HCT116 (cell line): ENCODE results near the gene ZC3HAV1. TPM values are rescaled to one million over a fixed set of nuclear protein-coding genes. Genes with fewer than 3 reads are reported as not detected.

Experiments used
- ATAC-seq: fragments of 200-7000 bp; cut with Tn5 transposase; 2 replicates; pipeline ENCODE4 v1.9.1; 2020; ENCODE audit warnings: mild to moderate bottlenecking, moderate library complexity
- BruUV-seq: library from RNA; stranded (reverse); fragments of 400-500 nt; replicated peaks from 2 replicates; lab custom pipeline; 2021; lab: Mats Ljungman, UMichigan
- CTCF ChIA-PET: fragments of 300-600 bp; sonication (Branson Sonifier 250); formaldehyde crosslinking; loops from one replicate; lab custom pipeline; 2021; ENCODE audit warnings: antibody characterized with exemption; lab: Charles Lee
- POLR2A ChIA-PET: fragments of 300-600, 350-600 bp; sonication (Branson Sonifier 250); formaldehyde crosslinking; loops from one replicate; lab custom pipeline; 2021; ENCODE audit warnings: antibody characterized with exemption; lab: Charles Lee
- RAD21 ChIA-PET, 2 experiments: fragments of 300-600 bp; sonication (Branson Sonifier 250); formaldehyde crosslinking; loops; one replicate each; lab custom pipeline; 2023; ENCODE audit warnings: low total read pairs in 2 of 2; ENCODE audit not compliant: uncharacterized antibody in 2 of 2, unreplicated experiment in 2 of 2, low non-redundant PET in 1 of 2; lab: Charles Lee
- DNase-seq: peaks from one replicate; pipeline ENCODE4 v3.0.0-alpha.2; 2010; ENCODE audit warnings: low read depth, low spot score
- H2AFZ ChIP-seq: fragments of 200-600 bp; shearing (Covaris generic), sonication (generic); 2 replicates; pipeline ENCODE4 v1.6.1; 2017; ENCODE audit warnings: low read depth, mixed run types, mixed read lengths, antibody characterized with exemption, low read length; ENCODE audit not compliant: poor library complexity, severe bottlenecking
- H3K27ac ChIP-seq: 2 replicates; pipeline ENCODE4 v1.5.1; 2012; ENCODE audit warnings: low read depth, low read length
- H3K27me3 ChIP-seq: fragments of 200-600 bp; sonication (generic); 2 replicates; pipeline ENCODE4 v1.6.1; 2016; ENCODE audit warnings: mixed run types, low read length, mixed read lengths; ENCODE audit not compliant: insufficient read depth
- H3K36me3 ChIP-seq, 2 experiments: fragments of 200-500 bp in 1 of 2; fragments of 200-600 bp in 1 of 2; sonication (Bioruptor generic) in 1 of 2; sonication (generic) in 1 of 2; 2 replicates each; pipeline versions ENCODE4 v1.5.1 to v1.6.1; 2014 to 2016; ENCODE audit warnings: low read length in 2 of 2, inconsistent platforms in 1 of 2, mixed read lengths in 1 of 2, mixed run types in 1 of 2; ENCODE audit not compliant: insufficient read depth in 2 of 2, control insufficient read depth in 1 of 2
- H3K4me1 ChIP-seq, 2 experiments: fragments of 200-600 bp in 1 of 2; sonication (generic) in 1 of 2; 2 replicates each; pipeline versions ENCODE4 v1.5.1 to v1.6.1; 2012 to 2017; ENCODE audit warnings: low read length in 2 of 2, inconsistent platforms in 1 of 2, mild to moderate bottlenecking in 1 of 2, mixed read lengths in 1 of 2, mixed run types in 1 of 2, moderate library complexity in 1 of 2; ENCODE audit not compliant: insufficient read depth in 2 of 2, control insufficient read depth in 1 of 2
- H3K4me2 ChIP-seq: fragments of 200-600 bp; sonication (generic); 2 replicates; pipeline ENCODE4 v1.6.1; 2017; ENCODE audit warnings: mixed run types, low read length, mixed read lengths
- H3K4me3 ChIP-seq, 2 experiments: fragments of 200-600 bp in 1 of 2; sonication (generic) in 1 of 2; replicated peaks in 1 of 2; 2 replicates each; pipeline ENCODE4 v1.5.1; 2011 to 2016; ENCODE audit warnings: low read length in 2 of 2, control low read depth in 1 of 2, low read depth in 1 of 2, mild to moderate bottlenecking in 1 of 2, mixed read lengths in 1 of 2, mixed run types in 1 of 2
- H3K79me2 ChIP-seq: fragments of 200-600 bp; sonication (generic); 2 replicates; pipeline ENCODE4 v1.6.1; 2017; ENCODE audit warnings: mild to moderate bottlenecking, mixed run types, low read length, moderate library complexity, mixed read lengths; ENCODE audit not compliant: insufficient read depth
- H3K9ac ChIP-seq: fragments of 200-600 bp; sonication (generic); 2 replicates; pipeline ENCODE4 v1.6.1; 2016; ENCODE audit warnings: low read length, mixed read lengths
- H3K9me2 ChIP-seq: fragments of 200-600 bp; sonication (generic), shearing (Covaris generic); 2 replicates; pipeline ENCODE4 v1.6.1; 2017; ENCODE audit warnings: mixed run types, mild to moderate bottlenecking, moderate library complexity; ENCODE audit not compliant: insufficient read depth
- H3K9me3 ChIP-seq, 2 experiments: fragments of 200-500 bp in 1 of 2; fragments of 200-600 bp in 1 of 2; sonication (Bioruptor generic) in 1 of 2; sonication (generic) in 1 of 2; 2 replicates each; pipeline ENCODE4 v1.6.1; 2014 to 2017; ENCODE audit warnings: low read length in 2 of 2, mixed read lengths in 2 of 2, inconsistent platforms in 1 of 2, low read depth in 1 of 2, mild to moderate bottlenecking in 1 of 2, mixed run types in 1 of 2, moderate library complexity in 1 of 2; ENCODE audit not compliant: control insufficient read depth in 1 of 2, insufficient read depth in 1 of 2
- H4K20me1 ChIP-seq: fragments of 200-600 bp; sonication (generic), shearing (Covaris generic); 2 replicates; pipeline ENCODE4 v1.6.1; 2017; ENCODE audit warnings: mixed run types, mild to moderate bottlenecking, moderate library complexity; ENCODE audit not compliant: insufficient read depth
- CEBPB ChIP-seq: IDR thresholded peaks from 2 replicates; pipeline ENCODE4 v1.6.1; 2012; ENCODE audit warnings: low read depth
- EGR1 ChIP-seq: IDR thresholded peaks from 2 replicates; pipeline ENCODE4 v1.6.1; 2012; ENCODE audit warnings: low read depth
- ELF1 ChIP-seq: IDR thresholded peaks from 2 replicates; pipeline ENCODE4 v1.6.1; 2012; ENCODE audit warnings: low read depth, borderline replicate concordance
- EZH2 ChIP-seq: fragments of 200-600 bp; sonication (generic); IDR thresholded peaks from 2 replicates; pipeline ENCODE4 v1.6.1; 2017; ENCODE audit warnings: antibody characterized with exemption, mixed run types
- FOSL1 ChIP-seq: IDR thresholded peaks from 2 replicates; pipeline ENCODE4 v1.6.1; 2012; ENCODE audit warnings: low read depth
- POLR2AphosphoS5 ChIP-seq: IDR thresholded peaks from 2 replicates; pipeline ENCODE4 v1.6.1; 2011; ENCODE audit warnings: mild to moderate bottlenecking, low read depth, low read length, moderate library complexity
- intact Hi-C: fragments of 100-400 bp; cut with micrococcal nuclease; formaldehyde crosslinking; loops from 2 replicates; pipeline ENCODE4 v1.10.0; 2022
- total RNA-seq: library from RNA; stranded (reverse); gene quantifications from one replicate; pipeline ENCODE4 v1.2.1, GENCODE V29; 2021; ENCODE audit not compliant: unreplicated experiment
- TF ChIP-seq, protein P1 (sequence below): IDR thresholded peaks from 2 replicates; pipeline ENCODE4 v1.6.1; 2012
- TF ChIP-seq, protein P2 (sequence below): IDR thresholded peaks from 2 replicates; pipeline ENCODE4 v1.6.1; 2011; ENCODE audit warnings: mild to moderate bottlenecking, low read length, moderate library complexity; ENCODE audit not compliant: insufficient replicate concordance; ENCODE audit errors: extremely low read depth
- TF ChIP-seq, protein P3 (sequence below): IDR thresholded peaks from 2 replicates; pipeline ENCODE4 v1.6.1; 2012
- TF ChIP-seq, protein P4 (sequence below): IDR thresholded peaks from 2 replicates; pipeline ENCODE4 v1.6.1; 2012; ENCODE audit warnings: low read depth

ZC3HAV1 gene
- total RNA-seq, 1 experiment from 2014 or later, result 23.7 TPM

DNA sequence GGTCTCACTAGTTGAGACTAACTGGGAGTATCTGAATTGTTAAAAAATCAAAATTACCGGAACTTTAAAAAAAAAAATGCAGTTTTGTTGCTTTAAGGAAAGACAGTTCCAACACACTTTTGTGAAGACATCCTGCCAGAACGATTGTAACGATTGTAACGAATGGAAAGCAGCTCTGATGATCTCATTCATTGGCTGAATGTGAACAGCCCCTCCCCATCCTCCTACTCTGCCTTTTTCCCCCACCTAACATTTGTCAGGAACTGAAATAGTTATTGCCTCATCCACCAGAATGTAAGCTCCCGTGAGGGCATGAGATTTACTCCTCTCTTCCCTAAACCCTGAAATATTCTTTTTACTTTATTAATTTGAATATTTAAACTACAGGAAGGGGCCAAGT lies 50.6 kb downstream of the ZC3HAV1 start:
- no peak overlapping the region for H3K4me3 ChIP-seq
- no peak overlapping the region for H3K4me2 ChIP-seq
- POLR2A ChIA-PET, result no interaction called here
- H3K36me3 ChIP-seq, result peaks cover 14 to 17% of the 10 kb centered on the region in 2 experiments; a peak in 3 of 4 replicates
- intact Hi-C loops, result no loop called here
- no peaks in the 10 kb centered on the region for H3K79me2 ChIP-seq
- no peaks in the 10 kb centered on the region for H4K20me1 ChIP-seq
- no peaks in the 10 kb centered on the region for H3K4me1 ChIP-seq
- no peaks in the 10 kb centered on the region for H3K9me2 ChIP-seq
- H3K27me3 ChIP-seq, result no peaks in the 10 kb centered on the region
- no peak overlapping the region for H3K9ac ChIP-seq
- DNase-seq, result no peak
- CTCF ChIA-PET, result interaction anchor here (0.7 kb wide), 1 partner anchor 16 kb away, joined by 4 read pairs; no protein-coding TSS in a partner anchor
- no peaks in the 10 kb centered on the region for H3K9me3 ChIP-seq
- H2AFZ ChIP-seq, result no peak overlapping the region
- no TSS peak for BruUV-seq
- no peak overlapping the region for H3K27ac ChIP-seq
- TF ChIP-seq, protein P1, sequence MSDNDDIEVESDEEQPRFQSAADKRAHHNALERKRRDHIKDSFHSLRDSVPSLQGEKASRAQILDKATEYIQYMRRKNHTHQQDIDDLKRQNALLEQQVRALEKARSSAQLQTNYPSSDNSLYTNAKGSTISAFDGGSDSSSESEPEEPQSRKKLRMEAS, result no peak
- TF ChIP-seq, protein P2, sequence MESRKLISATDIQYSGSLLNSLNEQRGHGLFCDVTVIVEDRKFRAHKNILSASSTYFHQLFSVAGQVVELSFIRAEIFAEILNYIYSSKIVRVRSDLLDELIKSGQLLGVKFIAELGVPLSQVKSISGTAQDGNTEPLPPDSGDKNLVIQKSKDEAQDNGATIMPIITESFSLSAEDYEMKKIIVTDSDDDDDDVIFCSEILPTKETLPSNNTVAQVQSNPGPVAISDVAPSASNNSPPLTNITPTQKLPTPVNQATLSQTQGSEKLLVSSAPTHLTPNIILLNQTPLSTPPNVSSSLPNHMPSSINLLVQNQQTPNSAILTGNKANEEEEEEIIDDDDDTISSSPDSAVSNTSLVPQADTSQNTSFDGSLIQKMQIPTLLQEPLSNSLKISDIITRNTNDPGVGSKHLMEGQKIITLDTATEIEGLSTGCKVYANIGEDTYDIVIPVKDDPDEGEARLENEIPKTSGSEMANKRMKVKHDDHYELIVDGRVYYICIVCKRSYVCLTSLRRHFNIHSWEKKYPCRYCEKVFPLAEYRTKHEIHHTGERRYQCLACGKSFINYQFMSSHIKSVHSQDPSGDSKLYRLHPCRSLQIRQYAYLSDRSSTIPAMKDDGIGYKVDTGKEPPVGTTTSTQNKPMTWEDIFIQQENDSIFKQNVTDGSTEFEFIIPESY, result no peak
- TF ChIP-seq CEBPB, result no peak
- no peak for TF ChIP-seq ELF1
- TF ChIP-seq, protein P3, sequence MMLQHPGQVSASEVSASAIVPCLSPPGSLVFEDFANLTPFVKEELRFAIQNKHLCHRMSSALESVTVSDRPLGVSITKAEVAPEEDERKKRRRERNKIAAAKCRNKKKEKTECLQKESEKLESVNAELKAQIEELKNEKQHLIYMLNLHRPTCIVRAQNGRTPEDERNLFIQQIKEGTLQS, result no peak
- TF ChIP-seq EGR1, result no peak
- TF ChIP-seq, protein P4, sequence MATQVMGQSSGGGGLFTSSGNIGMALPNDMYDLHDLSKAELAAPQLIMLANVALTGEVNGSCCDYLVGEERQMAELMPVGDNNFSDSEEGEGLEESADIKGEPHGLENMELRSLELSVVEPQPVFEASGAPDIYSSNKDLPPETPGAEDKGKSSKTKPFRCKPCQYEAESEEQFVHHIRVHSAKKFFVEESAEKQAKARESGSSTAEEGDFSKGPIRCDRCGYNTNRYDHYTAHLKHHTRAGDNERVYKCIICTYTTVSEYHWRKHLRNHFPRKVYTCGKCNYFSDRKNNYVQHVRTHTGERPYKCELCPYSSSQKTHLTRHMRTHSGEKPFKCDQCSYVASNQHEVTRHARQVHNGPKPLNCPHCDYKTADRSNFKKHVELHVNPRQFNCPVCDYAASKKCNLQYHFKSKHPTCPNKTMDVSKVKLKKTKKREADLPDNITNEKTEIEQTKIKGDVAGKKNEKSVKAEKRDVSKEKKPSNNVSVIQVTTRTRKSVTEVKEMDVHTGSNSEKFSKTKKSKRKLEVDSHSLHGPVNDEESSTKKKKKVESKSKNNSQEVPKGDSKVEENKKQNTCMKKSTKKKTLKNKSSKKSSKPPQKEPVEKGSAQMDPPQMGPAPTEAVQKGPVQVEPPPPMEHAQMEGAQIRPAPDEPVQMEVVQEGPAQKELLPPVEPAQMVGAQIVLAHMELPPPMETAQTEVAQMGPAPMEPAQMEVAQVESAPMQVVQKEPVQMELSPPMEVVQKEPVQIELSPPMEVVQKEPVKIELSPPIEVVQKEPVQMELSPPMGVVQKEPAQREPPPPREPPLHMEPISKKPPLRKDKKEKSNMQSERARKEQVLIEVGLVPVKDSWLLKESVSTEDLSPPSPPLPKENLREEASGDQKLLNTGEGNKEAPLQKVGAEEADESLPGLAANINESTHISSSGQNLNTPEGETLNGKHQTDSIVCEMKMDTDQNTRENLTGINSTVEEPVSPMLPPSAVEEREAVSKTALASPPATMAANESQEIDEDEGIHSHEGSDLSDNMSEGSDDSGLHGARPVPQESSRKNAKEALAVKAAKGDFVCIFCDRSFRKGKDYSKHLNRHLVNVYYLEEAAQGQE, result no peak
- no peak for TF ChIP-seq POLR2AphosphoS5
- TF ChIP-seq EZH2, result no peak
- no peak for TF ChIP-seq FOSL1
- ATAC-seq, result no peak
- RAD21 ChIA-PET, result no interaction called here
